ENCODE results near the gene PPM1F.

The PPM1F gene

GRCh38 chr22:21984793-21985192 lies 32.1 kb upstream of the PPM1F start:
- peak; percentile 14 for TF ChIP-seq CTCF (IDR thresholded peaks at IDR 0.05; ENCODE audit: insufficient read depth, low read depth, low read length, missing control alignments)
- H3K4me3 ChIP-seq (ENCODE audit: low read length): no peak overlapping the region
- DNase-seq (ENCODE audit: low read depth): peak; percentile 39

GRCh38 chr22:21982338-21982965 lies 29.8 kb upstream of the PPM1F start, which contains the start of gene TOP3B:
TOP3B (minus strand) TSS chr22:21982787; CDS start chr22:21975709, 7,078 bp downstream.
- DNase-seq (ENCODE audit: low read depth): peak; percentile 84
- no peak for TF ChIP-seq CTCF (IDR thresholded peaks at IDR 0.05; ENCODE audit: insufficient read depth, low read depth, low read length, missing control alignments)
- H3K4me3 ChIP-seq (ENCODE audit: low read length): peak within 1 kb of the TSS; percentile 86

- DNase-seq (ENCODE audit: low read depth): peak; percentile 24
- no peak for TF ChIP-seq CTCF (IDR thresholded peaks at IDR 0.05; ENCODE audit: insufficient read depth, low read depth, low read length, missing control alignments)
- peak overlapping the region; percentile 86 for H3K4me3 ChIP-seq (ENCODE audit: low read length)
Observed at GRCh38 chr22:21981874-21982273, 29.2 kb upstream of the PPM1F start.

GRCh38 chr22:21980547-21980946 lies 27.9 kb upstream of the PPM1F start:
- no peak for TF ChIP-seq CTCF (IDR thresholded peaks at IDR 0.05; ENCODE audit: insufficient read depth, low read depth, low read length, missing control alignments)
- no peak overlapping the region for H3K4me3 ChIP-seq (ENCODE audit: low read length)
- no peak for DNase-seq (ENCODE audit: low read depth)

GRCh38 chr22:21978564-21979386 lies 26.1 kb upstream of the PPM1F start:
- no peak overlapping the region for H3K4me3 ChIP-seq (ENCODE audit: low read length)
- no peak for TF ChIP-seq CTCF (IDR thresholded peaks at IDR 0.05; ENCODE audit: insufficient read depth, low read depth, low read length, missing control alignments)
- DNase-seq (ENCODE audit: low read depth): no peak

- no peak for DNase-seq (ENCODE audit: low read depth)
- no peak overlapping the region for H3K4me3 ChIP-seq (ENCODE audit: low read length)
- no peak for TF ChIP-seq CTCF (IDR thresholded peaks at IDR 0.05; ENCODE audit: insufficient read depth, low read depth, low read length, missing control alignments)
Observed at GRCh38 chr22:21977814-21978213, 25.2 kb upstream of the PPM1F start.

All from epithelial cell of esophagus (primary cell).